Adrenal gland (tissue), 5 donors: ENCODE data around the gene FMN1.

ENCODE experiments used
- CTCF ChIP-seq, 6 experiments: fragments of 450-650 bp in 4 of 6; fragments of 200-600 bp in 2 of 6; sonication (generic) in 1 of 6; IDR thresholded peaks; 1 replicate in 5 of 6; 2 replicates in 1 of 6; pipeline versions ENCODE4 v1.5.1 to v1.8.0; 2016 to 2021; ENCODE audit warnings: antibody characterized with exemption in 6 of 6, mild to moderate bottlenecking in 2 of 6, moderate library complexity in 1 of 6
- POLR2A ChIP-seq, 2 donors: fragments of 450-650 bp; IDR thresholded peaks; one replicate each; pipeline ENCODE4 v1.6.1; 2017; ENCODE audit warnings: antibody characterized with exemption in 2 of 2, mild to moderate bottlenecking in 2 of 2, moderate library complexity in 1 of 2
- donor health status: DM: no; HTN: no; CAD: no.

DNA sequence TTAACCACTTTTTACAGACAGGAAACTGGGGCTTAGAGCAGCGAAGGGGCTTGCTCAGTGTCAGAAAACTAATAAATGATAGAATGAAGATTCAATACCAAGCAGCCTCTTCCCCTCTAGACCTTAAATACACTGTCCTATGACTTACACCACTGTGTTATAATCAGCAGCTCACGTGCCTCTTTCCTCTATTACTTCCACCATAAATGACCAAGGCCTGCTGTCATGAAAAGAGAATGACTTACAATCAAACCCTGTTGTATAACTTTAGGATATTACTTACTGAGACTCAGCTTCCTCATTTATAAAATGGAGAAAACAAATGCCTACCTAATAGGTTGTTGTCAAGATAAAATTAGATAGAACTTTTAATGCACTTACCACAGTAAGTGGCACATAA lies 11.6 kb downstream of the FMN1 start:
- TF ChIP-seq CTCF (IDR thresholded peaks at IDR 0.05) (no peak), POLR2A (IDR thresholded peaks at IDR 0.05) (no peak)
